HG03558 (cell line): ENCODE measurements around the gene RGS11.
"Not testable (repeated sequence)": the region's sequence is repeated elsewhere in the genome, so short reads cannot be mapped to it uniquely, and the experiment has no call there.

Experiments used
- ATAC-seq: cut with Tn5 transposase; IDR thresholded peaks from one replicate; pipeline ENCODE4 v1.9.1; 2021; ENCODE audit warnings: moderate number of reproducible peaks; ENCODE audit not compliant: unreplicated experiment; ENCODE audit errors: extremely low read depth

RGS11 gene

DNA sequence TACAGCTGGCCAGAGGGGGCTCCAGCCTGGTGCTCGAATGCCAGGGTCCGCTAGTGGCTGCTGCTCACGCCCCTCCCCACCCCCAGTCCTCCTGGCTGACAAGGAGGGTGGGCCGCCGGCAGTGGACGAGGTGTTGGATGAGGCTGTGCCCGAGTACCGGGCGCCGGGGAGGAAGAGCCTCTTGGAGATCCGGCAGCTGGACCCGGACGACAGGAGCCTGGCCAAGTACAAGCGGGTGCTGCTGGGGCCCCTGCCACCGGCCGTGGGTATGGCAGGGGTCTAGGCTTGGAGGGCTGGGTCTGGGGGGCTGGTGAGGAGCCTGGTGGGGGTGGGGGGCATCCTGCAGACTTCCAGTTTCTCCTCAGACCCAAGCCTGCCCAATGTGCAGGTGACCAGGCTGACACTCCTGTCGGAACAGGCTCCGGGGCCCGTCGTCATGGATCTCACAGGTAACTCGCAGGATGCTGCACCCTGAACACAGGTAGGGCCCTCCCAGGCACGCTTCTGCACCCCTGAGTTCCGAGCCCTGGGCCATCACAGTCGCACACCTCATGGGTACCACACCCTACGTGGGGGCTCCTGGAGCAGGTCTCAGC is 6.0 kb upstream of the RGS11 start:
- no peak for ATAC-seq

DNA sequence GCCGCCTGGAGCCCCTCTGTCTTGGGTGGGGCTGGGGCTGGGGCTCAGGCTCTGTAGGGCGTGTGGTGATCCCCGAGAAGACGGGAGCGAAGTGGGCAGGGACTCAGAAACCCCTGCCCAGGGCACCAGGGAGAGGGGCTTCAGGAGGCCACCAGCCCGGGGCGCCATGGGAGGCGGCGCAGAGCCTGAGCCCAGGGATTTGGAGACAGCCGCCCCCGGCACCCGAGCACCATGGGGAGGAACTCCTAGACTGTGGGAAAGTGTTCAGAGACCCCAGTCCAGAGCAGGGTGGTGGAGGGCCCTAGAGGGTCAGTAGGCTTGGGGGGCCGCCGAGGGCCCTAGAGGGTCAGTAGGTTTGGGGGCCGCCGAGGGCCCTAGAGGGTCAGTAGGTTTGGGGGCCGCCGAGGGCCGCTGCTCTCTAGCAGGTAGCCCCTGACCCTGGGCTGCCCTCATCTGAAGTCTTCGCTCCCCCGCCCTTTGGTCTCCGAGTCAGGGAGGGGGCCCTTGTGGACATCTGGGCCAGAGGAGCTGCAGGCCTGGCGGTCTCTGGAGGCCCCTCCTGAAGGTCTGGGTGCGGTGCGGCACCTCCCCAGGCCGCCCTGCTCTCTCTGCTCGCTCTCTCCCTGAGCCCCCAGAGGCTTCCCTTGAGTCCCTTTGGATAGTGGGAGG is 5.4 kb upstream of the RGS11 start:
- ATAC-seq = no peak

DNA sequence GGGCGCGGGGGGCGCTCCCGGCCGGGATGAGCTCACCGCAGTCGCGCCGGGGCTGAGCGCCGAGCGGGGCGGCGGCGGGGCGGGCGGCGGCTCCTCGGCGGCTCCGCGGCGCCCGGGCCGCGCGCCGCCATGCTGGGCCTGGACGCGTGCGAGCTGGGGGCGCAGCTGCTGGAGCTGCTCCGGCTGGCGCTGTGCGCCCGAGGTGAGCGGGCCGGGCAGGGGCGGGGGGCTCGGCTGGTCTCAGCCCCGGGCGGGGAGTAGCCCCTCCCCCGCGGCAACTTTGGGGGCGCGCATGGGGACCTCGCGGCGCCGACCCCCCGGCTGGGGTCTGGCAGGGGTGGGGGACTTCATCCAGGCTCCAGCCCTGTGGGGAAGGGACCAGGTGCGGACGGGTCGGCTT is 4.8 kb upstream of the RGS11 start, which contains the start of gene ARHGDIG:
ARHGDIG (plus strand) TSS at position 40 of the 400 bp plus-strand sequence; CDS start at position 130, 90 bp downstream.
- ATAC-seq = no peak

DNA sequence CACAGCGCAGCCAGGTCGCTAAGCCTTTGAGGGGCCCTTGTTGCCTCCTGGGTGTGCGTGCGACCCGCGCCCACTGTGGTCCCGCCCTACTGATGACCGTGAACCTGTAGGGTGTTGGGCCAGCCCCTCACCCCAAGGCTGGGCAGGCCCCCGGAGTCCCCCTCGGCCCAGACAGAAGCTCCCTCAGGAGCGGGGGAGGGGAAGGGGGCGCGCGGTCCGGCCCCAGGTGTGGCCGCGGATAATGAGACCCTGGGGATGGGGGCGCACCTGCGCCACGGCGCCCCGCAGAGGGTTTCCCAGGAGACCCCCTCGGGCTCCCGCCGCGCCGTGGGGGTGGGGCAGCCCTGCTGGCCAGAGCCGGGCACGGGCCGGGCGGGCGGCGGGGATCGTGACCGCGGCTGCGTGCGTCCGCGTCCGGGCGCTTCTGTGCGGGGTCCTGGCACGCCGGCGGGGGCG is 4.3 kb upstream of the RGS11 start:
- ATAC-seq = no peak

DNA sequence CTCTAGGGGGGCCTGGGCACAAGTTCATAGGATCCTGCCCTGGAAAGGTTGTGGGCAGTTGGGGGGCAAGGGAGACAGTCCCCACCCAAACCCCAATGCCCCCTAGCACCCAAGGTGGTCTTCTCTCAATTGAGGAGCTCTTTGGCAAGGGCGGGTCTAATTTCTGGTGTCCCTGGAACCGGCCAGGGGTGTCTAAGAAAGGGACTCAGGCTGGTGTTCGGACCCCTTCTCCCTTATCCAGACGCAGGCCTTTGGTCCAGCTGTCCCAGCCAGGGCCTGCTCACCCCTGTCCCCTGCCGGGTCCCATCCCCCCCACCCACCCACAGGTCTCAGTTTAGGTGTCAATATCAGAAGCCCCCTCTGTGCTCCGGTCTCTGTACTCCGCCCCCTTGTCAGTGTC is 3.8 kb upstream of the RGS11 start:
- ATAC-seq = no peak

DNA sequence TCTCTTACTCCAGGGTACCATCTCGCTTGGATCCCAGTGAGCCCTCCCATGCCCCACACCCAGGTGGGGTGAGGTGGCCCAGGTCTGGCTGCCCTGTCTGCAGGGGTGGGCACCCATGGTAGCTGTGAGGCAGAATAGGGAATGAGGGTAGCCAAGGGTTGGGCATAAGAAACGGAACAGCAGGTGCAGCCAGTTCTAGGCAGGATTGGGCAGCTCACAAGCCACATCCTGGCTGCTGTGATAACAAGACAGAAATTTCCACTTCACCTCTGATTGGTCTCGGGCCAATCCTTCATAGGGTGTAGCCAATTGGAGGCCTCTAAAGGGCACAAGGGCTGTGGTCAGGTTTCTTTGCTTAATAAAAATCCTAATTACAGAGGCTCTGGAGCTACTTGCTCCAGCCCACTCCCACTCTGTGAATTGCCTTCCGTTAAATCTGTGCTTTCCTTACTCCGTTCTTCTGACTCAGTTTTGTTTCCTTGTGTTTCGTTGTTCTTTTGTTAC is 3.2 kb upstream of the RGS11 start:
- no peak for ATAC-seq

DNA sequence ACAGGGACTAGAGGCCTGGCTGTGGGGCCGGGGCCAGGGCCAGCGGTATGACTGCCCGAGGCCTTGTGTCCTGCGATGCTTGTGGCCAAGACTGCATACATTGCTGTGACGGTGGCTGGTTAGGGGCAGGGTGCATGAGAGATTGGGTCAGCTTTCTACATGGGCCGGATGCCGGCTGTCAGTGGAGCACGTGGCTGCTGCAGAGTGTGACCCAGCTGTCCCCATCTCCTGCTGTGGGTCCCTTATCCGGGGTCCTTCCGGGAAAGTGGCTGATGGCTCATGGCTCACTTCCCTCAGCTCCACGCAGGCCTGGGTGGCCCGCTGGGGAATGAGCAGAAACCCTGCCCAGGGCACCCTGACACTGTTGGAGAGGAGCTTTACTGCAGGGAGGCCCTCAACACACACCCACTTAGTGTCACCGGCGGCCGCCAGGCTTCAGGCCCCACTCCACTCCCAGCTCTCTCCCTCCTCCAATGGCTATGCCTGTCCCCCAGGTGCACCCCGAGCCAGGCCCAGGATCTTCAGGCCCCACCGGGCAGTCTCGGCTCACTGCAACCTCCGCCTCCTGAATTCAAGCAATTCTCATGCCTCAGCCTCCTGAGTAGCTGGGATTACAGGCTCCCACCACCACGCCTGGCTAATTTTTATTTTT is 808 bp upstream of the RGS11 start:
- ATAC-seq = no peak

DNA sequence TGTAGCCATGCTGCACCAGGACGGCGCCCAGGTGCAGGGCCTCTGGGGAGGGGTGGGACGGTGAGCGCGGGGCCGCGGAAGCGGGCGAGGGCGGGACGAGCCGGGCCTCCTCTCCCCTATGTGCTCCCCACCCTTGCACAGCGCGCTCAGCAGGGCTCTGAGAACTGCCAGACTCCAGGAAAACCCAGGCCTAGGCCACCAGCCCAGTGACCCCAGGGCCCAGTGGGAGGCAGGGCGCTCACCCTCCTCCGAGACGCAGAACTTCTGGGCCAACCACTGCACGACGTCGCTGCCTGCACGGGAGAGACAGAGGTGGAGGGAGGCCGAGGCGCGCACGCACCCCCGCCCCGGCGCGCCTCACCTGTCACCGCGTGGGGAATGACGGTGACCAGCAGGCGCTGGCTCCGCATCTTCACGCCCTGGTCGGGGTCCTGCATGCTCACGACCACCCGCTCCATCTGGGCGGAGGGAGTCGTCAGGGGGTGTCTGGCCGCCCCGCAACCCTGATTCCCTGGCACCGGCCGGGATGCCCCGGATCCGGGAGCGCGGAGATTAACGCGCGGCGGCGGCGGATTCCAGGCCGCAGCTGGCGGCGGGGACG is 603 bp downstream of the RGS11 start:
- no peak for ATAC-seq

DNA sequence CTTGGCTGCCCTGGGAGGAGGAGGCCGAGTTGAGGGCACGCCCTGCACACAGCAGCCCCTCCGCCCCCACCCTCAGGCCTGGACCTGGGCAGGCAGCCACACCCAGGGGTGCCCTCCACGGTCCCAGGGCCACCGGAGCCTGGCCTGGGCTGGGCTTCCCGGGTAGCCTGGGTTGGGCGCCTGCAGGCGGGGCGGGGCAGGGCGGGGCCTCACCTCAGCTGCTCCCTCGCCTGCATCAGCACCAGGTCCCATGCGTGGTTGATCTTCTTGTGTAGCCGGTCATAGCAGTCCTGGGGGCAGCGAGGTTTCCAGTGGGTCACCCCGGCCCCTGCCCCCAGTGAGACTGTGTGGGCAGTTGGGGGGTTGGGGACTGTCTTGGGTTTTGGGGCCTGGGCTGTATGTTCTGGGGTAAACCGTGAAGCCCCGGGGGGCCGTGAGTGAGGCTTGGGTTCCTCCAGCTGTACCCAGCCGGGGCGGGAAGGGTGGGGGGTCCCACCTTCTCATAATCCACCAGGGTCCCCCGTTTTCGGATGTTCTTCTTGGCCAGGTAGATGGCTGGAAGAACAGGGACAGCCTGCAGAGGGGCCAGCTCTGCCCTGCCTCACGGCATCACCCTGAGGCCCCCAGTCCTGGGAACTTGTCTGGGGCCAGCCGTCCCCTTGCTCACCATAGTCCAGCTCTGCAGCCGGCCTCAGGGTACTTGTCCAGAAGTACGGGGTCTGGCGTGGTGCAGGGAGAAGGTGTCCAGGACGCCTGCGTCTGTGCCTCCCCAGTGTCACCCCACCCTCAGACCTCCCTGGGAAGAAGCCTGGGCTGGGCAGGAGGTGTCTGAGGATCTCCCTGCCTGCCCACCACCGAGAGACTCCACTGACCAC is 2.0 kb downstream of the RGS11 start:
- no peak for ATAC-seq

DNA sequence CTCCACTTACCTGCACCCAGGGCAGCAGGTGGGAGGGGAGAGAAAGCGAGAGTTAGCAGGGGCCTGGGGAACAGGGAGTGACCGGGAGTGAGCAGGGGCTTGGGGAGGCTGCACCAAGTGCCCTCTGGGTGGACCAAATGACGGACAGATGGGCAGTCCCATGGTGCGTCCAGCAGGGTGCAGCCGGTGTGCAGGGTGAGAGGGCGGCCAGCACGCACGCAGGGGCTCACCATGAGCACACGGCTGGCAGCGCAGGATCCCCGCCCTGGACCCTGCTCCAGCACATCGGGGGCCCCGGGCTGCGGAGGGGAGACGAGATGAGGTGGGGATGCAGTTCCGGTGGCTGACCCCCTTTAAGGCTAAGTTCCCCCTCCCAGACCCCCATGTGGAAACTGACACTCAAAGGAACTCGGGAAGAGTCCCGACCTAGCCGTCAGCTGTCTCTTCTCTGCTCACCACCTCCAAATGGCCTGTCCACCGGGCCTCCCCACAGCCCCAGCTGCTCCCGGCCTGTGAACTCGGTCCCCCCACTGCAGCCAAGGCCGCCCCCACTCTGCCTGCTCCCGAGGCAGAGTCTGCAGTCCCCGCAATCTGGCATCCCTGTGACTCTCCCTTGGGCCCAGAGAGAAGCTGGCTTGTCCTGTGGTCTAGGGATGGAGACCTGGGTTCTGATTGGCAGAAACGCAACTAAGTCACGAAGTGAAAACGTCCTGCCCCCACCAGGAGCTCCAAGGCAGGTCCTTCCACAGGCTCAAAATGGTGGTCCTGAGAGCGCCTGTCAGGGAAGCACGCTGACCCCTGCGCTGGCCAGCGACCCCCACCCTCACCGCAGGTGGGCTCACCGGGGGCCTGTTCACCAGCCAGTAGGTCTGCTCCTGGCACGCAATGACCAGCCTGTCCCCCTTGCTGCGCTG is 2.9 kb downstream of the RGS11 start:
- no peak for ATAC-seq

DNA sequence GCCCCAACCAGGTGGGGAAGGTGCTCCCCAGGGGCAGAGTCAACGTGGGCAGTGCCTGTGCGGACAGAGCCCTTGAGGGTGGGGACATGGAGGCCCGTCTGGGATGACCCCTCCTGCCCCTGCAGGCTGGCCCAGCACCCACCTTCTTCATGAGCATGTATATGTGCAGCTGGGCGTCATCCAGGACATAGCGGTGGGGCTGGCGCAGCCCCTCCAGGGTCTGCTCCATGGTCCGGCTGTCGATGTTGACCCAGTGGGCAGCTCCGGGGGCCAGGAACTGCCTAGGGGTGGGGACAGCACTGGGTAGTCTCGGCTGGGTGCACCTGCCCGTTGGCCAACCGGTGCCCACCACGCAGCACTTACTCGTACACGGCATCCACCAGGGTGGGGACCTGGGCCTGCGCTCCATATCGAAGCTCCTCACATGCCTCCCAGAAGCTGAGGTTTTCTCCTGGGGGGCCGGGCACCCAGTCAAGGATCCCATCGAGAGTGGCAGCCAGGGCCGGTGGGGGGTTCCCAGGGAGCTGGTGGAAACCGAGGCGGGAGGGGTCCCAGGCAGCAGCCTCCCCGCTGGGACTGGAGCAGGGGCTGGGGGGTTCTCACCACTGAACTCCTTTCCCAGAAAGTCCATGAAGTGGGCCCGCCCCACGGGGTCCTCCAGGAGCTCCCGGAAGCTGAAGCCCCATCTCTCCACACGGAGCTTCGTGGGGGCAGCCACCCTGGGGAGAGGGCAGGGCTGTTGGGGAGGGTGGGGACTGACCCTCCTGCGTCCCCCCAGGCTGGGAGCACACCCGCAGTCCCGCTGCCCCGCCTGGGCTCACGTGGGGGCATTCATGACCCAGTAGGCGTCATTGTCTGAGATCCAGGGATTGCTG is 5.1 kb downstream of the RGS11 start:
- no peak for ATAC-seq

DNA sequence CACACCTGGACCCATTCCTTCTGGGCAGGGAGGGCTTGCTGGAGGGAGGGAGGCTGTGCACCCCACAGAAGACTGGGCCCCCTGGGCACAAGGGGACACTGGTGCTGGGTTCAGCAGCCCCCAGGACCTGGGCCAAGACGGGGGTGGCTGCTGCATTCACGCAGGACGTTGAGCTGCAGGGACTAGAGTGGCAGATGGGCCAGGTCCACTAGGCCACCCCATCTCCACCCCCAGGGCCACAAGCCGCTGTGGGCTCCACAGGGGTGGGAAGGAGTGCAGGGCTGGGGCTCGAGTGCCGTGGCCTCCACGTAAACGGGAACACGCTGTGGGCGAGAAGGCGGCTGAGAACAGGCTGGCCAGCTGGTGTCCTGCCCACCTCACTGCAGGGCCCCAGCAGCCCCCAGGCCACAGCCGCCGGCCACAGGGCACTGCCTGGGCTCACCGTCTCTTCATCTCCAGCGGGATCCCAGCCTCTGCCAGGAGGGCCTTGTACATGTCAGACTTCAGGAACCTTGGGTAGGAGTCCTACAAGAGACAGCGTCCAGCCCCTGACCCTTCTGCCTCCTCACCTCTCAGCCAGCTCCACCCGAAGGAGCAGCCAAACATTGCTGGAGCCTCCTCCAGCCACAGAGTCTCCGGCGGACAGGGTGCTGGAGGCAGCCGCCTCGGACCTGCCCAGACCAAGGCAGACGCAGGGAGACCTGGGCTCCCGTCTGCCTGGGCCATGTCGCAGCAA is 6.5 kb downstream of the RGS11 start:
- ATAC-seq = no peak

DNA sequence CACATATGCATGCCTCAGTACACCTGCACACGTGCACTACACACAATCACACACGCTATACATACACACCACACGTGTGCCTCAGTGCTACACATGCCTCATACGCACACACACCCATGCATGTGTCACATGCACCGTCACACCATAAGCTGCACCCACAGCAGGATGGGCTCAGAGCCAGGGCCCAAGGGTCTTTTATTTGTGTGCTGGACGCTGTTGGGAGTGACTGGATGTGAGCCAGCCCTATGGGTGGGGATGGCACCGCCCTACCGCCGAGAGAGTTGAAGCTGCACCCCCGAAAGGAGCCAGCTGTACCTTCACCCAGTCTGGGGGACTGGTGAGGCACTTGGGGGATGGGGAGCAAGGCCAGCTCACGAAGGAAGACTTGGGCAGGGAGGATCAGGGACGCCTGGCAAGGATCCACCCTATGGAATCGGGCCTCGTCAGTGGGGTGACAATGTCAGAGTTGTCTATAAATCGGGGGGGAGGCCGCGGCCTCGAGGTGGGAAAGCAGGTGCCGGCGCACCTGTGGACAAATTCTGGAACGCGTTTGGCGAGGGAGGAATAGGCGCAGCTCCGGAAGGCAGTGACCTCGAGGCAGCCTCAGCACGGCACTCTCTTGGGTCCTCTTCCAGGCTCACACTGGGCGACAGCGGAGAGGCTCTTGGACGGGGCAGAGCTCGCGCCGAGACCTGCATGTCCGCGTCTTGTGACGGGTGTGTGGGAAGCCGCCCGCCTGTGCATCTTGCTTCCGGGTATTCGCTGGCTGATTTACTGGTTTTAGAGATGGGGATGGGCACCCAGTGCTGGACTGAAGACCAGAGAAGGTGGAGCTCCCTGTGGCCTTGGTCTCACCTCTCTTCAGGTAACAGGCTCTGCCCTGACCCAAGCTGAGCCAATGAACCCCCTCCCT is 7.3 kb downstream of the RGS11 start:
- no peak for ATAC-seq

DNA sequence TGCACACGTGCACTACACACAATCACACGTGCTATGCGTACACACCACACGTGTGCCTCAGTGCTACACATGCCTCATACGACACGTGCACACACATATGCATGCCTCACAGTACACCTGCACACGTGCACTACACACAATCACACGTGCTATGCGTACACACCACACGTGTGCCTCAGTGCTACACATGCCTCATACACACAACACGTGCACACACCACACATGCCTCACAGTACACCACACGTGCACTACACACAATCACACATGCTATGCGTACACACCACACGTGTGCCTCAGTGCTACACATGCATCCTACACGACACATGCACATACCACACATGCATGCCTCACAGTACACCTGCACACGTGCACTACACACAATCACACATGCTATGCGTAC is 8.2 kb downstream of the RGS11 start:
- not testable (repeated sequence) for ATAC-seq

DNA sequence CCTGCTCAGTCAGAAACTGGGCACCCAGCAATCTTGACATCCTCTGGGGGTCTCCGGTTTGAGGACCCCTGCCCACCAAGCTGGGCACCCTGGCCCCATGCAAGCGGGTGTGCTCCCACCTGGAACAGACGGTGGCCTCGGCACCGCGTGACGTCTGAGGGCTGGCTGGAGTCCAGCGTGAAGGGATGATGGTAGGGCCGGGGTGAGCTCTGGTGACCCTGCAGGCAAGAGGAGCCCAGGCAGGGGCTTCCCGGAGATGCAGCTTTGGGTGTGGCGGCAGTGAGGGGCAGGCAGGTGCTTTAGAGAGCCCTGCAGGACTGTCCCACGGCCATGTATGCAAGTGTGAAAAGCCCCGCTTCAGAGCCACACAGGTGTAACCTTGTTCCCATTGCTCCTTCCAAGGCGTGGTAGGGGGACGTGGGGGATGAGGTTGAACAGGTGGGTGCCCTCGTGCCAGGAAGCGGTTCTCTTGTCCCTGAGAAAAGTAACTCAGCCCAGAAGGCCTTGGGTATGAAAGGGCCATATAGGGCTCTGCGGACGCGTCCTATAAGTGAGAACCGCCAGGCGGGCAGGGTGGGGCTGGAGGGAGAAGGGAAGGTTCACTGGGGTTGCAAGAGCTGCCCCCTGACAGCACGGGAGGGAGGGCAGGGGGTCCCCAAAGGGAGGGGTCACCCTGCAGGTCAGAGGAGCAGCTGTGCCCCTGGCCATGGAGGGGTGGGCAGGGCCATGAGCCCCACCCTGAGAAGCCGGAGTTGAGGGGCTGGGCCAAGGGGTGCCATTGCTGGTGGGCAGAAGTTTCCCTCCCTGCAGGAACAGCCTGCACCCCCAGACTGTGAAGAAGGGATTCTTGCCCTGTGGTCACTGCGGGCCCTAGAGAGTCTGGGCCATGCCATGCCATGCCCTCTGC is 9.2 kb downstream of the RGS11 start:
- no peak for ATAC-seq
